HepG2 (cell line): ENCODE results near the gene SCYL1. TPM values are rescaled to one million over a fixed set of nuclear protein-coding genes. Genes with fewer than 3 reads are reported as not detected.

Experiments used
- polyA plus RNA-seq, 8 experiments: library from polyadenylated mRNA; depleted of rRNA in 3 of 8; stranded (reverse) in 7 of 8; unstranded in 1 of 8; fragments of >200 nt; fragmentation: Illumina TruSeq in 4 of 8; extraction: Trizol in 4 of 8; gene quantifications; 2 replicates each; pipeline versions ENCODE4 v1.2.1 to v1.2.3, GENCODE V29; 2011 to 2016; ENCODE audit warnings: low read depth in 4 of 8, missing spikeins in 1 of 8, mixed read lengths in 1 of 8; ENCODE audit not compliant: insufficient read depth in 1 of 8
- small RNA-seq, 3 experiments: library from RNA; depleted of rRNA; stranded (forward); fragments of <200 nt; gene quantifications; one replicate each; pipeline ENCODE3, GENCODE V24; 2012; ENCODE audit warnings: low read depth in 2 of 3, low replicate concordance in 1 of 3; ENCODE audit not compliant: insufficient read length in 3 of 3, insufficient read depth in 2 of 3
- total RNA-seq, 5 experiments: library from RNA; depleted of rRNA; stranded (reverse); fragments of >200 nt; fragmentation: Illumina TruSeq; extraction: Trizol; gene quantifications; 2 replicates each; pipeline ENCODE4 v1.2.3, GENCODE V29; 2016; ENCODE audit warnings: low read depth in 1 of 5

SCYL1 gene
- total and polyA plus RNA-seq, 2 of the 13 experiments (the other 11 are each of a cell fraction or from before 2014, with no cell fraction given): 65.9 to 103 TPM

Small RNAs within 50 kb of the gene (small RNA-seq; reads per million reads assigned to genes)
- 0 reads per million in 3 experiments for gene AP001362.1
- gene RF01684: 0 reads per million in 3 experiments

Other genes with a start within 250 kb of the SCYL1 start
- 2.5 and 7.1 TPM in 2 replicates for gene CDC42EP2, start 210.2 kb upstream of the SCYL1 start, total RNA-seq (2016; rRNA removed; fragmentation: Illumina TruSeq; extraction: Trizol)
- gene CDC42EP2, start 210.2 kb upstream of the SCYL1 start, polyA plus RNA-seq (2011; rRNA removed): 2.3 and 4.2 TPM in 2 replicates
- 30.4 and 31.0 TPM in 2 replicates for gene DPF2, start 191.2 kb upstream of the SCYL1 start, total RNA-seq (2016; rRNA removed; fragmentation: Illumina TruSeq; extraction: Trizol)
- 20.4 and 21.0 TPM in 2 replicates for gene DPF2, start 191.2 kb upstream of the SCYL1 start, polyA plus RNA-seq (2011; rRNA removed)
- gene TIGD3, start 170.3 kb upstream of the SCYL1 start, total RNA-seq (2016; rRNA removed; fragmentation: Illumina TruSeq; extraction: Trizol): 4.0 and 4.9 TPM in 2 replicates
- 0.49 and 1.0 TPM in 2 replicates for gene TIGD3, start 170.3 kb upstream of the SCYL1 start, polyA plus RNA-seq (2011; rRNA removed)
- 2.1 and 3.4 TPM in 2 replicates for gene SLC25A45, start 142.4 kb upstream of the SCYL1 start, total RNA-seq (2016; rRNA removed; fragmentation: Illumina TruSeq; extraction: Trizol)
- gene SLC25A45, start 142.4 kb upstream of the SCYL1 start, polyA plus RNA-seq (2011; rRNA removed): 1.2 and 1.9 TPM in 2 replicates
- gene FRMD8, start 138.4 kb upstream of the SCYL1 start, total RNA-seq (2016; rRNA removed; fragmentation: Illumina TruSeq; extraction: Trizol): 18.0 and 20.6 TPM in 2 replicates
- gene FRMD8, start 138.4 kb upstream of the SCYL1 start, polyA plus RNA-seq (2011; rRNA removed): 5.8 and 9.4 TPM in 2 replicates
- 10.5 and 20.5 TPM in 2 replicates for gene NEAT1, start 102.3 kb upstream of the SCYL1 start, total RNA-seq (2016; rRNA removed; fragmentation: Illumina TruSeq; extraction: Trizol)
- 41.2 and 41.3 TPM in 2 replicates for gene NEAT1, start 102.3 kb upstream of the SCYL1 start, polyA plus RNA-seq (2011; rRNA removed)
- 302 and 1,237 TPM in 2 replicates for gene MALAT1, start 26.0 kb upstream of the SCYL1 start, total RNA-seq (2016; rRNA removed; fragmentation: Illumina TruSeq; extraction: Trizol)
- gene MALAT1, start 26.0 kb upstream of the SCYL1 start, polyA plus RNA-seq (2011; rRNA removed): 143 and 217 TPM in 2 replicates
- gene LTBP3, start 33.3 kb downstream of the SCYL1 start, total RNA-seq (2016; rRNA removed; fragmentation: Illumina TruSeq; extraction: Trizol): 4.2 and 12.2 TPM in 2 replicates
- gene LTBP3, start 33.3 kb downstream of the SCYL1 start, polyA plus RNA-seq (2011; rRNA removed): 60.3 and 68.1 TPM in 2 replicates
- gene ZNRD2, start 45.4 kb downstream of the SCYL1 start, total RNA-seq (2016; rRNA removed; fragmentation: Illumina TruSeq; extraction: Trizol): 34.0 and 40.0 TPM in 2 replicates
- gene ZNRD2, start 45.4 kb downstream of the SCYL1 start, polyA plus RNA-seq (2011; rRNA removed): 29.2 and 31.4 TPM in 2 replicates
- 3.6 and 5.7 TPM in 2 replicates for gene FAM89B, start 47.5 kb downstream of the SCYL1 start, total RNA-seq (2016; rRNA removed; fragmentation: Illumina TruSeq; extraction: Trizol)
- gene FAM89B, start 47.5 kb downstream of the SCYL1 start, polyA plus RNA-seq (2011; rRNA removed): 8.0 and 11.5 TPM in 2 replicates
- 5.4 and 10.6 TPM in 2 replicates for gene EHBP1L1, start 51.0 kb downstream of the SCYL1 start, total RNA-seq (2016; rRNA removed; fragmentation: Illumina TruSeq; extraction: Trizol)
- 8.3 and 14.4 TPM in 2 replicates for gene EHBP1L1, start 51.0 kb downstream of the SCYL1 start, polyA plus RNA-seq (2011; rRNA removed)
- gene KCNK7, start 70.7 kb downstream of the SCYL1 start, total RNA-seq (2016; rRNA removed; fragmentation: Illumina TruSeq; extraction: Trizol): not detected in 2 replicates
- 0.11 and 0.14 TPM in 2 replicates for gene KCNK7, start 70.7 kb downstream of the SCYL1 start, polyA plus RNA-seq (2011; rRNA removed)
- 35.6 and 51.5 TPM in 2 replicates for gene MAP3K11, start 89.1 kb downstream of the SCYL1 start, total RNA-seq (2016; rRNA removed; fragmentation: Illumina TruSeq; extraction: Trizol)
- 35.9 and 54.6 TPM in 2 replicates for gene MAP3K11, start 89.1 kb downstream of the SCYL1 start, polyA plus RNA-seq (2011; rRNA removed)
- gene PCNX3, start 90.7 kb downstream of the SCYL1 start, total RNA-seq (2016; rRNA removed; fragmentation: Illumina TruSeq; extraction: Trizol): 14.5 and 23.0 TPM in 2 replicates
- 16.2 and 23.1 TPM in 2 replicates for gene PCNX3, start 90.7 kb downstream of the SCYL1 start, polyA plus RNA-seq (2011; rRNA removed)
- 5.4 and 5.8 TPM in 2 replicates for gene SIPA1, start 113.0 kb downstream of the SCYL1 start, total RNA-seq (2016; rRNA removed; fragmentation: Illumina TruSeq; extraction: Trizol)
- 7.7 and 9.1 TPM in 2 replicates for gene SIPA1, start 113.0 kb downstream of the SCYL1 start, polyA plus RNA-seq (2011; rRNA removed)
- 18.7 and 21.4 TPM in 2 replicates for gene RELA, start 137.8 kb downstream of the SCYL1 start, total RNA-seq (2016; rRNA removed; fragmentation: Illumina TruSeq; extraction: Trizol)
- gene RELA, start 137.8 kb downstream of the SCYL1 start, polyA plus RNA-seq (2011; rRNA removed): 40.5 and 51.0 TPM in 2 replicates
- 45.4 and 48.3 TPM in 2 replicates for gene KAT5, start 187.2 kb downstream of the SCYL1 start, total RNA-seq (2016; rRNA removed; fragmentation: Illumina TruSeq; extraction: Trizol)
- 34.4 and 35.2 TPM in 2 replicates for gene KAT5, start 187.2 kb downstream of the SCYL1 start, polyA plus RNA-seq (2011; rRNA removed)
- gene RNASEH2C, start 195.7 kb downstream of the SCYL1 start, total RNA-seq (2016; rRNA removed; fragmentation: Illumina TruSeq; extraction: Trizol): 50.9 and 65.1 TPM in 2 replicates
- 24.6 and 27.4 TPM in 2 replicates for gene RNASEH2C, start 195.7 kb downstream of the SCYL1 start, polyA plus RNA-seq (2011; rRNA removed)